Endothelial cell of umbilical vein (primary cell): ENCODE measurements around the gene DYNC1LI2.

Experiments used
- EZH2 ChIP-seq: IDR thresholded peaks from 2 replicates; pipeline ENCODE4 v1.6.1; 2012; ENCODE audit warnings: borderline replicate concordance, low read depth, mild to moderate bottlenecking, moderate library complexity, low read length, inconsistent platforms; ENCODE audit not compliant: severe bottlenecking
- JUN ChIP-seq: IDR thresholded peaks from 2 replicates; pipeline ENCODE4 v1.6.1; 2011; ENCODE audit warnings: borderline replicate concordance, low read depth; ENCODE audit not compliant: insufficient read length, insufficient read depth
- POLR2A ChIP-seq: IDR thresholded peaks from 2 replicates; pipeline ENCODE4 v1.6.1; 2012; ENCODE audit warnings: low read depth, mild to moderate bottlenecking, control low read depth, low read length
- TF ChIP-seq, protein P1 (sequence below), 2 donors: IDR thresholded peaks; 1 replicate in 1 of 2; 2 replicates in 1 of 2; pipeline ENCODE4 v1.5.1; 2011; ENCODE audit warnings: low read length in 2 of 2, mild to moderate bottlenecking in 2 of 2, moderate library complexity in 2 of 2, control low read depth in 1 of 2, inconsistent platforms in 1 of 2, low read depth in 1 of 2; ENCODE audit not compliant: insufficient read depth in 1 of 2; ENCODE audit errors: extremely low read depth in 1 of 2

DNA sequence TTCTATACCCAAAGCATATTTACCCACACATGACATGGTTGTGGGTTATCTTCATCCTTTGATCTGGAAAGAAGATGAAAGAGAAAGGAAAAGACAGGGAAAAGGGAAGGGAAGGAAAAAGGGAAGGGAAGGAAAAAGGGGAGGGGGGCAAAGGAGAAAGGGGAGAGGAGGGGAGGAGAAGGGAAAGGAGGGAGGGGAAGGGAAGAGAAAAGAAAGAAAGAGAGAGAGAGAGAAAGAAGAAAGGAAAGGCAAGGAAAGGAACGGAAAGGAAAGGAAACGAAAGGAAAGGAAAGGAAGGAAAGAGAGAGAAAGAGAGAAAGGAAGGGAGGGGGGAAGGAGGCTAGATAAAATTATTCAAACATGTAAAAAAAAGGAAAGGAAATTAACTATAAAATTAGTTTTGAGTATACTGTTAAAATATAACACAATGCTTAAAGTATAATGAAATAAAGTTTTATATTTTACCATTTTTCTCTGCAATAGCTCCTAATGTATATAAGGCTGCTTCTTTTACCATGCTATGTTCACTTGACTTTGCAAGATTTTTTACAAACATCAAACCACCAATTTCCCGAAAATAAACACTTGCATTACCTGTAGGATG is 38.8 kb upstream of the DYNC1LI2 start:
- TF ChIP-seq POLR2A: no peak
- no peak for TF ChIP-seq EZH2
- TF ChIP-seq, protein P1, sequence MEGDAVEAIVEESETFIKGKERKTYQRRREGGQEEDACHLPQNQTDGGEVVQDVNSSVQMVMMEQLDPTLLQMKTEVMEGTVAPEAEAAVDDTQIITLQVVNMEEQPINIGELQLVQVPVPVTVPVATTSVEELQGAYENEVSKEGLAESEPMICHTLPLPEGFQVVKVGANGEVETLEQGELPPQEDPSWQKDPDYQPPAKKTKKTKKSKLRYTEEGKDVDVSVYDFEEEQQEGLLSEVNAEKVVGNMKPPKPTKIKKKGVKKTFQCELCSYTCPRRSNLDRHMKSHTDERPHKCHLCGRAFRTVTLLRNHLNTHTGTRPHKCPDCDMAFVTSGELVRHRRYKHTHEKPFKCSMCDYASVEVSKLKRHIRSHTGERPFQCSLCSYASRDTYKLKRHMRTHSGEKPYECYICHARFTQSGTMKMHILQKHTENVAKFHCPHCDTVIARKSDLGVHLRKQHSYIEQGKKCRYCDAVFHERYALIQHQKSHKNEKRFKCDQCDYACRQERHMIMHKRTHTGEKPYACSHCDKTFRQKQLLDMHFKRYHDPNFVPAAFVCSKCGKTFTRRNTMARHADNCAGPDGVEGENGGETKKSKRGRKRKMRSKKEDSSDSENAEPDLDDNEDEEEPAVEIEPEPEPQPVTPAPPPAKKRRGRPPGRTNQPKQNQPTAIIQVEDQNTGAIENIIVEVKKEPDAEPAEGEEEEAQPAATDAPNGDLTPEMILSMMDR (IDR thresholded peaks at IDR 0.05; ENCODE audit: extremely low read depth in 1 of 2, insufficient read depth in 1 of 2, low read depth in 1 of 2, low read length in 2 of 2): no peak
- no peak for TF ChIP-seq JUN
